Measurements from ENCODE around the gene ZNF75A. TPM values are rescaled to one million over a fixed set of nuclear protein-coding genes. Genes with fewer than 3 reads are reported as not detected.

The ZNF75A gene
- total and polyA plus RNA-seq, 9 of the 15 experiments (the other 6 are each of a cell fraction or from before 2014, with no cell fraction given) = 7.2 to 24.5 (median 17.1) TPM

DNA sequence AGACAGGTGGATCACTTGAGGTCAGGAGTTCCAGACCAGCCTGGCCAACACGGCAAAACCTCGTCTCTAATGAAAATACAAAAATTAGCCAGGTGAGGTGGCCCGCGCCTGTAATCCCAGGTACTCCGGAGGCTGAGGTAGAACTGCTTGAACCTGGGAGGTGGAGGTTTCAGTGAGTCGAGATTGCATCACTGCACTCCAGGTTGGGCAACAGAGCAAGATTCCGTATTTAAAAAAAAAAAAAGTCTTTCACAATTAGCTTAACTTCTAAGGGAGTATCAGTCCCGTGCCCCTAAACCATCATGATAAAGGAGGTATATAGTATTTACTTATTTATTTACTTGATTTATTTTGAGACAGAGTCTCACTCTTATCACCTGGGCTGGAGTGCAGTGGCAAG is 45.5 kb upstream of the ZNF75A start:
- intact Hi-C loops (cut with micrococcal nuclease) (loop anchor here (5.0 to 10.0 kb wide), 2 partner anchors 105 to 242 kb away; partner anchors contain the start of gene CLUAP1), in situ Hi-C loops (cut with MboI) (no loop called here)
- Histone ChIP-seq H3K79me2 (ENCODE audit: control insufficient read depth, insufficient read depth, low read length) (no peaks in the 10 kb centered on the region), H3K9me1 (ENCODE audit: control insufficient read depth, insufficient read depth, low read length) (no peaks in the 10 kb centered on the region), H2AFZ (ENCODE audit: low read depth, low read length) (no peak overlapping the region), H3K27ac (ENCODE audit: extremely low read depth, low read depth, low read length) (no peak overlapping the region), H3K4me3 (no peak overlapping the region), H3K4me1 (replicated peaks in 1 of 2; ENCODE audit: control insufficient read depth in 2 of 2, insufficient read depth in 2 of 2, low read length in 2 of 2) (peaks cover 3 to 19% of the 10 kb centered on the region in 2 experiments; a peak in 4 of 5 replicates), H3K9ac (ENCODE audit: insufficient read depth in 1 of 2, low read depth in 2 of 2, low read length in 2 of 2) (no peak overlapping the region), H4K20me1 (replicated peaks; ENCODE audit: control insufficient read depth, insufficient read depth, low read length) (no peaks in the 10 kb centered on the region), H3K27me3 (ENCODE audit: control insufficient read depth in 2 of 2, insufficient read depth in 2 of 2, low read length in 2 of 2) (peaks cover 25 to 38% of the 10 kb centered on the region in 2 experiments), H3K4me2 (ENCODE audit: insufficient read depth, low read length) (no peak overlapping the region), H3K36me3 (ENCODE audit: control insufficient read depth, insufficient read depth, low read length) (no peaks in the 10 kb centered on the region), H3K9me3 (replicated peaks; ENCODE audit: control insufficient read depth, insufficient read depth, low read depth, low read length) (peaks cover 4% of the 10 kb centered on the region)
- FAIRE-seq (no peak), DNase-seq (ENCODE audit: extremely low read depth in 1 of 4, low spot score in 3 of 4) (no peak), ATAC-seq (no peak)
- TF ChIP-seq CEBPG (CRISPR knock-in tag; IDR thresholded peaks at IDR 0.05) (no peak), CEBPG (tag; conservative IDR thresholded peaks at IDR 0.05 in 1 of 2, IDR thresholded peaks at IDR 0.05 in 1 of 2) (peak; percentile 33 to 56; a peak in 3 of 4 replicates), SETDB1 (IDR thresholded peaks at IDR 0.05; ENCODE audit: low read length) (no peak), CEBPB (tag; IDR thresholded peaks at IDR 0.05) (peak; percentile 63)
- TF ChIP-seq, protein P1, sequence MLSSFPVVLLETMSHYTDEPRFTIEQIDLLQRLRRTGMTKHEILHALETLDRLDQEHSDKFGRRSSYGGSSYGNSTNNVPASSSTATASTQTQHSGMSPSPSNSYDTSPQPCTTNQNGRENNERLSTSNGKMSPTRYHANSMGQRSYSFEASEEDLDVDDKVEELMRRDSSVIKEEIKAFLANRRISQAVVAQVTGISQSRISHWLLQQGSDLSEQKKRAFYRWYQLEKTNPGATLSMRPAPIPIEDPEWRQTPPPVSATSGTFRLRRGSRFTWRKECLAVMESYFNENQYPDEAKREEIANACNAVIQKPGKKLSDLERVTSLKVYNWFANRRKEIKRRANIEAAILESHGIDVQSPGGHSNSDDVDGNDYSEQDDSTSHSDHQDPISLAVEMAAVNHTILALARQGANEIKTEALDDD (IDR thresholded peaks at IDR 0.05) = no peak
- TF ChIP-seq, protein P2, sequence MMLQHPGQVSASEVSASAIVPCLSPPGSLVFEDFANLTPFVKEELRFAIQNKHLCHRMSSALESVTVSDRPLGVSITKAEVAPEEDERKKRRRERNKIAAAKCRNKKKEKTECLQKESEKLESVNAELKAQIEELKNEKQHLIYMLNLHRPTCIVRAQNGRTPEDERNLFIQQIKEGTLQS (IDR thresholded peaks at IDR 0.05) = peak; percentile 18; the same call in 1 of the 2 replicates
- TF ChIP-seq, protein P2 (CRISPR knock-in tag; conservative IDR thresholded peaks at IDR 0.05) = no peak
- ChIA-PET CTCF (ENCODE audit: low intra/inter-chr PET ratio) (interaction anchor here (0.6 kb wide), 1 partner anchor 165 kb away, joined by 4 read pairs; no protein-coding TSS in a partner anchor), POLR2A (no interaction called here)
- BruUV-seq (replicated peaks) = no TSS peak
- WGBS (ENCODE audit: insufficient coverage, low coverage, missing lambda C conversion rate) = 15% methylated on average over 8 of the region's 8 CpGs
